HepG2 (cell line): Measurements from ENCODE around the gene CHMP4B. TPM values are rescaled to one million over a fixed set of nuclear protein-coding genes. Genes with fewer than 3 reads are reported as not detected.

Experiments used
- ATAC-seq: fragments of 200-7000 bp; cut with Tn5 transposase; 3 replicates; pipeline ENCODE4 v1.9.1; 2020; ENCODE audit warnings: mild to moderate bottlenecking, moderate library complexity
- BruUV-seq: library from RNA; stranded (reverse); fragments of 400-500 nt; replicated peaks from 2 replicates; lab custom pipeline; 2021; lab: Mats Ljungman, UMichigan
- CTCF ChIA-PET: fragments of 300-600 bp; formaldehyde crosslinking; extraction: SDS; loops from one replicate; lab custom pipeline; 2021; ENCODE audit warnings: low total read pairs, inconsistent platforms, low intra/inter-chr PET ratio; lab: Yijun Ruan, JAX
- POLR2A ChIA-PET: fragments of 350-600 bp; sonication (Branson Sonifier 250); formaldehyde crosslinking; loops from one replicate; lab custom pipeline; 2020; ENCODE audit warnings: antibody characterized with exemption, inconsistent platforms; lab: Yijun Ruan, JAX
- DNase-seq: peaks from one replicate; pipeline ENCODE4 v3.0.0-alpha.2; 2015; ENCODE audit warnings: low spot score
- FAIRE-seq: peaks from 3 replicates; lab custom pipeline; 2011; peaks lifted over from hg19 to GRCh38; lab: Jason Lieb, UNC
- H2AFZ ChIP-seq: one replicate; pipeline ENCODE4 v1.6.1; 2011; ENCODE audit warnings: low read length, inconsistent platforms
- H3K27ac ChIP-seq: fragments of 300-600 bp; 3 replicates; pipeline ENCODE4 v1.8.0; 2011; ENCODE audit warnings: mixed run types, mild to moderate bottlenecking, mixed read lengths, low read length, inconsistent platforms; ENCODE audit not compliant: insufficient read depth; ENCODE audit errors: extremely low read length
- H3K27me3 ChIP-seq, 2 experiments: fragments of 200-600 bp in 1 of 2; 2 replicates in 1 of 2; 3 replicates in 1 of 2; pipeline versions ENCODE4 v1.6.0 to v1.8.0; 2011; ENCODE audit warnings: low read length in 2 of 2, mild to moderate bottlenecking in 2 of 2, moderate library complexity in 2 of 2, inconsistent platforms in 1 of 2; ENCODE audit not compliant: insufficient read depth in 2 of 2, control insufficient read depth in 1 of 2
- H3K36me3 ChIP-seq, 2 experiments: fragments of 200-600 bp in 1 of 2; replicated peaks in 1 of 2; 2 replicates in 1 of 2; 3 replicates in 1 of 2; pipeline versions ENCODE4 v1.5.1 to v1.8.0; 2011; ENCODE audit warnings: low read length in 2 of 2, inconsistent platforms in 1 of 2; ENCODE audit not compliant: insufficient read depth in 2 of 2, control insufficient read depth in 1 of 2
- H3K4me1 ChIP-seq: 2 replicates; pipeline ENCODE4 v1.5.1; 2012; ENCODE audit warnings: low read length, inconsistent platforms; ENCODE audit not compliant: insufficient read depth
- H3K4me2 ChIP-seq: 2 replicates; pipeline ENCODE4 v1.6.0; 2011; ENCODE audit warnings: low read depth, low read length, inconsistent platforms
- H3K4me3 ChIP-seq, 3 experiments: fragments of 200-600 bp in 1 of 3; sonication (generic), shearing (Covaris generic) in 1 of 3; replicated peaks in 1 of 3; 2 replicates each; pipeline ENCODE4 v1.5.1; 2011 to 2016; ENCODE audit warnings: low read length in 3 of 3, inconsistent platforms in 2 of 3, low read depth in 2 of 3, mild to moderate bottlenecking in 2 of 3, control low read depth in 1 of 3, mixed read lengths in 1 of 3; ENCODE audit not compliant: insufficient read depth in 1 of 3
- H3K79me2 ChIP-seq: one replicate; pipeline ENCODE4 v1.6.1; 2011; ENCODE audit warnings: low read length, inconsistent platforms; ENCODE audit not compliant: insufficient read depth
- H3K9ac ChIP-seq: 2 replicates; pipeline ENCODE4 v1.6.0; 2011; ENCODE audit warnings: mild to moderate bottlenecking, low read depth, low read length, inconsistent platforms; ENCODE audit not compliant: insufficient read depth
- H3K9me3 ChIP-seq: 2 replicates; pipeline ENCODE4 v1.5.1; 2012; ENCODE audit warnings: mild to moderate bottlenecking, low read length
- H4K20me1 ChIP-seq: 2 replicates; pipeline ENCODE4 v1.6.0; 2011; ENCODE audit warnings: inconsistent platforms, mild to moderate bottlenecking, low read length, moderate library complexity; ENCODE audit not compliant: insufficient read depth
- SAP130 ChIP-seq: IDR thresholded peaks from 2 replicates; pipeline ENCODE4 v1.6.1; 2016; ENCODE audit warnings: low read depth
- ZFX ChIP-seq: sonication (generic); formaldehyde crosslinking; IDR thresholded peaks from 2 replicates; pipeline ENCODE4 v1.4.0; 2020; ENCODE audit warnings: mild to moderate bottlenecking, low read depth, missing genetic modification reagents, moderate library complexity
- WGBS: methylation state at CpG from one replicate; pipeline ENCODE4 v1.1.6; 2017; ENCODE audit warnings: low lambda C conversion rate; 5-methylcytosine and 5-hydroxymethylcytosine counted together
- in situ Hi-C: cut with HindIII; loops from 2 replicates; pipeline ENCODE4 v1.10.0; 2017; ENCODE audit warnings: low pct_unique_long_range_greater_than_20kb; ENCODE audit not compliant: extremely low pct_ligation_motif_present
- intact Hi-C: fragments of 100-400 bp; cut with micrococcal nuclease; formaldehyde crosslinking; loops from one replicate; pipeline ENCODE4 v1.10.0; 2022; ENCODE audit not compliant: unreplicated experiment
- polyA plus RNA-seq, 8 experiments: library from polyadenylated mRNA; depleted of rRNA in 3 of 8; stranded (reverse) in 7 of 8; unstranded in 1 of 8; fragments of >200 nt; fragmentation: Illumina TruSeq in 4 of 8; extraction: Trizol in 4 of 8; gene quantifications; 2 replicates each; pipeline versions ENCODE4 v1.2.1 to v1.2.3, GENCODE V29; 2011 to 2016; ENCODE audit warnings: low read depth in 4 of 8, missing spikeins in 1 of 8, mixed read lengths in 1 of 8; ENCODE audit not compliant: insufficient read depth in 1 of 8
- total RNA-seq, 5 experiments: library from RNA; depleted of rRNA; stranded (reverse); fragments of >200 nt; fragmentation: Illumina TruSeq; extraction: Trizol; gene quantifications; 2 replicates each; pipeline ENCODE4 v1.2.3, GENCODE V29; 2016; ENCODE audit warnings: low read depth in 1 of 5
- TF ChIP-seq, protein P1 (sequence below): sonication (generic); formaldehyde crosslinking; IDR thresholded peaks from 2 replicates; pipeline ENCODE4 v1.8.0; 2022; ENCODE audit warnings: mild to moderate bottlenecking, missing genetic modification reagents
- TF ChIP-seq, protein P2 (sequence below): sonication (generic); formaldehyde crosslinking; IDR thresholded peaks from 2 replicates; pipeline ENCODE4 v1.9.0; 2021; ENCODE audit warnings: missing genetic modification reagents, mild to moderate bottlenecking, borderline replicate concordance
- TF ChIP-seq, protein P3 (sequence below): sonication (generic); formaldehyde crosslinking; IDR thresholded peaks from 2 replicates; pipeline ENCODE4 v1.5.0; 2020; ENCODE audit warnings: mild to moderate bottlenecking, missing genetic modification reagents, borderline replicate concordance

CHMP4B gene
- total and polyA plus RNA-seq, 2 of the 13 experiments (the other 11 are each of a cell fraction or from before 2014, with no cell fraction given): 40.1 to 45.6 TPM

DNA sequence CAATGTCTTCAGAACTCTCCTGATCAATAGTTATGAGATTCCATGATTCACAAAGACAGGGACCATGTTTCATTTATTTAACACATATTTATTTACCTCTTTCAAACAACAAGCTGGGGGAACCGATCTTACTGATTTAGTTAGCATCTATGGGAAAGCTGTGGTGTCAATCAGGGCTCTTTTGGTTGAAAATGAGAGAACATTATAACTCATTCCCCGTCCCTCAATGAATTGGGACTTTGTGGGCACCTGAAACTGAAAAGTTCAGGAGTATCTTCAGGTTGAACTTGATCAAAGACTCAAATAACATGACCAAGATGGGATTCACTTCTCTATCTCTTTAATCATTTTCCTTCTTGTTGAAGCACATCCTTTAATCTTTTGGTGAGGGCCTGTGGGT, 67.4 kb downstream of the CHMP4B start (continued):
- TF ChIP-seq, protein P1, sequence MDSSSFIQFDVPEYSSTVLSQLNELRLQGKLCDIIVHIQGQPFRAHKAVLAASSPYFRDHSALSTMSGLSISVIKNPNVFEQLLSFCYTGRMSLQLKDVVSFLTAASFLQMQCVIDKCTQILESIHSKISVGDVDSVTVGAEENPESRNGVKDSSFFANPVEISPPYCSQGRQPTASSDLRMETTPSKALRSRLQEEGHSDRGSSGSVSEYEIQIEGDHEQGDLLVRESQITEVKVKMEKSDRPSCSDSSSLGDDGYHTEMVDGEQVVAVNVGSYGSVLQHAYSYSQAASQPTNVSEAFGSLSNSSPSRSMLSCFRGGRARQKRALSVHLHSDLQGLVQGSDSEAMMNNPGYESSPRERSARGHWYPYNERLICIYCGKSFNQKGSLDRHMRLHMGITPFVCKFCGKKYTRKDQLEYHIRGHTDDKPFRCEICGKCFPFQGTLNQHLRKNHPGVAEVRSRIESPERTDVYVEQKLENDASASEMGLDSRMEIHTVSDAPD (CRISPR knock-in tag): no peak
- TF ChIP-seq, protein P2, sequence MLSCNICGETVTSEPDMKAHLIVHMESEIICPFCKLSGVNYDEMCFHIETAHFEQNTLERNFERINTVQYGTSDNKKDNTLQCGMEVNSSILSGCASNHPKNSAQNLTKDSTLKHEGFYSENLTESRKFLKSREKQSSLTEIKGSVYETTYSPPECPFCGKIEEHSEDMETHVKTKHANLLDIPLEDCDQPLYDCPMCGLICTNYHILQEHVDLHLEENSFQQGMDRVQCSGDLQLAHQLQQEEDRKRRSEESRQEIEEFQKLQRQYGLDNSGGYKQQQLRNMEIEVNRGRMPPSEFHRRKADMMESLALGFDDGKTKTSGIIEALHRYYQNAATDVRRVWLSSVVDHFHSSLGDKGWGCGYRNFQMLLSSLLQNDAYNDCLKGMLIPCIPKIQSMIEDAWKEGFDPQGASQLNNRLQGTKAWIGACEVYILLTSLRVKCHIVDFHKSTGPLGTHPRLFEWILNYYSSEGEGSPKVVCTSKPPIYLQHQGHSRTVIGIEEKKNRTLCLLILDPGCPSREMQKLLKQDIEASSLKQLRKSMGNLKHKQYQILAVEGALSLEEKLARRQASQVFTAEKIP (CRISPR knock-in tag): no peak
- no peak for TF ChIP-seq ZFX (CRISPR knock-in tag)
- TF ChIP-seq SAP130: no peak
- TF ChIP-seq, all 625 proteins: peak for 0

DNA sequence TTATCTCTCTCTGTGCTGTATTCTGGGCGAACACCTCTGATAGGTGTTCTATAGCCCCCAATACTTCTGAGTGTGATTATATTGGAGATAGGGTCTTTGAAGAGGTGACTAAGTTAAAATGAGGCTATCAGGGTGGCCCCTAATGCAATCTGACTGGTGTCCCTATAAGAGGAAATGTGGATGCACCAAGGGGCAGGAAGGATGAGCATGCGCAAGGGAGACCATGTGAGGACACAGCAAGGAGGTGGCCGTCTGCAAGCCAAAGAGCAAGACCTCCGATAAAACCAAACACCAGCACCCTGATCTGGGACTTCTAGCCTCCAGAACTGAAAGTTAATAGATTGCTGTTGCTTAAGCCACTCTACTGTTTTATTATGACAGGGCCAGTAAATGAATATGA, 69.2 kb downstream of the CHMP4B start:
- CTCF ChIA-PET: no interaction called here
- Histone ChIP-seq H3K27me3 (peaks cover 3 to 27% of the 10 kb centered on the region in 2 experiments; a peak in 3 of 5 replicates), H4K20me1 (no peaks in the 10 kb centered on the region), H3K36me3 (no peaks in the 10 kb centered on the region), H3K79me2 (no peaks in the 10 kb centered on the region), H3K4me3 (no peak overlapping the region), H3K9me3 (peaks cover 15% of the 10 kb centered on the region), H3K4me1 (no peaks in the 10 kb centered on the region), H2AFZ (no peak overlapping the region), H3K4me2 (no peak overlapping the region), H3K9ac (no peak overlapping the region), H3K27ac (no peak overlapping the region)
- BruUV-seq: no TSS peak
- intact Hi-C loops (no loop called here), in situ Hi-C loops (no loop called here)
- WGBS: 43% methylated on average over 4 of the region's 4 CpGs
- DNase-seq: no peak
- POLR2A ChIA-PET: no interaction called here
- no peak for FAIRE-seq
- ATAC-seq: no peak
- TF ChIP-seq, protein P3, sequence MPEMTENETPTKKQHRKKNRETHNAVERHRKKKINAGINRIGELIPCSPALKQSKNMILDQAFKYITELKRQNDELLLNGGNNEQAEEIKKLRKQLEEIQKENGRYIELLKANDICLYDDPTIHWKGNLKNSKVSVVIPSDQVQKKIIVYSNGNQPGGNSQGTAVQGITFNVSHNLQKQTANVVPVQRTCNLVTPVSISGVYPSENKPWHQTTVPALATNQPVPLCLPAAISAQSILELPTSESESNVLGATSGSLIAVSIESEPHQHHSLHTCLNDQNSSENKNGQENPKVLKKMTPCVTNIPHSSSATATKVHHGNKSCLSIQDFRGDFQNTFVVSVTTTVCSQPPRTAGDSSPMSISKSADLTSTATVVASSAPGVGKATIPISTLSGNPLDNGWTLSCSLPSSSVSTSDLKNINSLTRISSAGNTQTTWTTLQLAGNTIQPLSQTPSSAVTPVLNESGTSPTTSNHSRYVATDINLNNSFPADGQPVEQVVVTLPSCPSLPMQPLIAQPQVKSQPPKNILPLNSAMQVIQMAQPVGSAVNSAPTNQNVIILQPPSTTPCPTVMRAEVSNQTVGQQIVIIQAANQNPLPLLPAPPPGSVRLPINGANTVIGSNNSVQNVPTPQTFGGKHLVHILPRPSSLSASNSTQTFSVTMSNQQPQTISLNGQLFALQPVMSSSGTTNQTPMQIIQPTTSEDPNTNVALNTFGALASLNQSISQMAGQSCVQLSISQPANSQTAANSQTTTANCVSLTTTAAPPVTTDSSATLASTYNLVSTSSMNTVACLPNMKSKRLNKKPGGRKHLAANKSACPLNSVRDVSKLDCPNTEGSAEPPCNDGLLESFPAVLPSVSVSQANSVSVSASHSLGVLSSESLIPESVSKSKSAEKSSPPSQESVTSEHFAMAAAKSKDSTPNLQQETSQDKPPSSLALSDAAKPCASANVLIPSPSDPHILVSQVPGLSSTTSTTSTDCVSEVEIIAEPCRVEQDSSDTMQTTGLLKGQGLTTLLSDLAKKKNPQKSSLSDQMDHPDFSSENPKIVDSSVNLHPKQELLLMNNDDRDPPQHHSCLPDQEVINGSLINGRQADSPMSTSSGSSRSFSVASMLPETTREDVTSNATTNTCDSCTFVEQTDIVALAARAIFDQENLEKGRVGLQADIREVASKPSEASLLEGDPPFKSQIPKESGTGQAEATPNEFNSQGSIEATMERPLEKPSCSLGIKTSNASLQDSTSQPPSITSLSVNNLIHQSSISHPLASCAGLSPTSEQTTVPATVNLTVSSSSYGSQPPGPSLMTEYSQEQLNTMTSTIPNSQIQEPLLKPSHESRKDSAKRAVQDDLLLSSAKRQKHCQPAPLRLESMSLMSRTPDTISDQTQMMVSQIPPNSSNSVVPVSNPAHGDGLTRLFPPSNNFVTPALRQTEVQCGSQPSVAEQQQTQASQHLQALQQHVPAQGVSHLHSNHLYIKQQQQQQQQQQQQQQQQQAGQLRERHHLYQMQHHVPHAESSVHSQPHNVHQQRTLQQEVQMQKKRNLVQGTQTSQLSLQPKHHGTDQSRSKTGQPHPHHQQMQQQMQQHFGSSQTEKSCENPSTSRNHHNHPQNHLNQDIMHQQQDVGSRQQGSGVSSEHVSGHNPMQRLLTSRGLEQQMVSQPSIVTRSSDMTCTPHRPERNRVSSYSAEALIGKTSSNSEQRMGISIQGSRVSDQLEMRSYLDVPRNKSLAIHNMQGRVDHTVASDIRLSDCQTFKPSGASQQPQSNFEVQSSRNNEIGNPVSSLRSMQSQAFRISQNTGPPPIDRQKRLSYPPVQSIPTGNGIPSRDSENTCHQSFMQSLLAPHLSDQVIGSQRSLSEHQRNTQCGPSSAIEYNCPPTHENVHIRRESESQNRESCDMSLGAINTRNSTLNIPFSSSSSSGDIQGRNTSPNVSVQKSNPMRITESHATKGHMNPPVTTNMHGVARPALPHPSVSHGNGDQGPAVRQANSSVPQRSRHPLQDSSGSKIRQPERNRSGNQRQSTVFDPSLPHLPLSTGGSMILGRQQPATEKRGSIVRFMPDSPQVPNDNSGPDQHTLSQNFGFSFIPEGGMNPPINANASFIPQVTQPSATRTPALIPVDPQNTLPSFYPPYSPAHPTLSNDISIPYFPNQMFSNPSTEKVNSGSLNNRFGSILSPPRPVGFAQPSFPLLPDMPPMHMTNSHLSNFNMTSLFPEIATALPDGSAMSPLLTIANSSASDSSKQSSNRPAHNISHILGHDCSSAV (CRISPR knock-in tag): no peak
